Caco-2 (cell line): ENCODE results near the gene TM9SF4. TPM values are rescaled to one million over a fixed set of nuclear protein-coding genes. Genes with fewer than 3 reads are reported as not detected.

Experiments used
- BruUV-seq: library from RNA; stranded (reverse); fragments of 400-500 nt; replicated peaks from 2 replicates; lab custom pipeline; 2021; lab: Mats Ljungman, UMichigan
- CTCF ChIA-PET: fragments of 300-600 bp; sonication (Branson Sonifier 250); formaldehyde crosslinking; loops from one replicate; lab custom pipeline; 2022; ENCODE audit warnings: antibody characterized with exemption; lab: Charles Lee
- POLR2A ChIA-PET: fragments of 300-600 bp; sonication (Branson Sonifier 250); formaldehyde crosslinking; loops from one replicate; lab custom pipeline; 2022; ENCODE audit warnings: antibody characterized with exemption; lab: Charles Lee
- DNase-seq, 2 experiments: peaks; one replicate each; pipeline versions ENCODE4 v3.0.0 to v3.0.0-alpha.2; 2020 to 2022
- H3K27me3 ChIP-seq: replicated peaks from 2 replicates; pipeline ENCODE4 v1.6.0; 2011; ENCODE audit warnings: low read length; ENCODE audit not compliant: control insufficient read depth, insufficient read depth
- H3K36me3 ChIP-seq: 2 replicates; pipeline ENCODE4 v1.5.1; 2011; ENCODE audit warnings: low read length; ENCODE audit not compliant: control insufficient read depth, insufficient read depth
- H3K4me1 ChIP-seq: fragments of 250-450 bp; sonication (Bioruptor Pico); 2 replicates; pipeline ENCODE4 v1.5.1; 2020; ENCODE audit warnings: mild to moderate bottlenecking
- H3K4me3 ChIP-seq: 2 replicates; pipeline ENCODE4 v1.5.1; 2011; ENCODE audit warnings: low read depth, mild to moderate bottlenecking, control low read depth, low read length
- H3K9me3 ChIP-seq: fragments of 250-450 bp; sonication (Bioruptor Pico); 2 replicates; pipeline ENCODE4 v1.5.1; 2020; ENCODE audit warnings: mild to moderate bottlenecking, moderate library complexity
- H3K27ac Mint-ChIP-seq: one replicate; pipeline ENCODE4 v1.8.0; 2022; ENCODE audit warnings: mixed read lengths; ENCODE audit not compliant: unreplicated experiment
- H3K27me3 Mint-ChIP-seq: one replicate; pipeline ENCODE4 v1.8.0; 2022; ENCODE audit warnings: mixed read lengths; ENCODE audit not compliant: insufficient read depth, unreplicated experiment
- H3K36me3 Mint-ChIP-seq: one replicate; pipeline ENCODE4 v1.8.0; 2022; ENCODE audit warnings: mild to moderate bottlenecking, mixed read lengths; ENCODE audit not compliant: insufficient read depth, unreplicated experiment
- H3K4me1 Mint-ChIP-seq: one replicate; pipeline ENCODE4 v1.8.0; 2022; ENCODE audit warnings: low read depth, mixed read lengths; ENCODE audit not compliant: unreplicated experiment
- H3K4me3 Mint-ChIP-seq: one replicate; pipeline ENCODE4 v1.8.0; 2022; ENCODE audit warnings: mild to moderate bottlenecking, moderate library complexity, mixed read lengths; ENCODE audit not compliant: unreplicated experiment
- H3K9me3 Mint-ChIP-seq: one replicate; pipeline ENCODE4 v1.8.0; 2022; ENCODE audit warnings: mixed read lengths; ENCODE audit not compliant: unreplicated experiment
- intact Hi-C: fragments of 100-400 bp; cut with micrococcal nuclease; formaldehyde crosslinking; loops from one replicate; pipeline ENCODE4 v1.10.0; 2022; ENCODE audit not compliant: unreplicated experiment
- total RNA-seq: library from RNA; stranded (reverse); gene quantifications from 2 replicates; pipeline ENCODE4 v1.2.3, GENCODE V29; 2022
- TF ChIP-seq, protein P1 (sequence below), 2 experiments: fragments of 200-600 bp in 1 of 2; IDR thresholded peaks; 1 replicate in 1 of 2; 2 replicates in 1 of 2; pipeline versions ENCODE4 v1.5.1 to v1.8.0; 2011 to 2022; ENCODE audit warnings: antibody characterized with exemption in 1 of 2, control low read depth in 1 of 2, inconsistent platforms in 1 of 2, low read depth in 1 of 2, low read length in 1 of 2, mild to moderate bottlenecking in 1 of 2, moderate library complexity in 1 of 2; ENCODE audit not compliant: insufficient read depth in 1 of 2, severe bottlenecking in 1 of 2, unreplicated experiment in 1 of 2

Gene TM9SF4
- total RNA-seq, 1 experiment from 2014 or later: 138 TPM

DNA sequence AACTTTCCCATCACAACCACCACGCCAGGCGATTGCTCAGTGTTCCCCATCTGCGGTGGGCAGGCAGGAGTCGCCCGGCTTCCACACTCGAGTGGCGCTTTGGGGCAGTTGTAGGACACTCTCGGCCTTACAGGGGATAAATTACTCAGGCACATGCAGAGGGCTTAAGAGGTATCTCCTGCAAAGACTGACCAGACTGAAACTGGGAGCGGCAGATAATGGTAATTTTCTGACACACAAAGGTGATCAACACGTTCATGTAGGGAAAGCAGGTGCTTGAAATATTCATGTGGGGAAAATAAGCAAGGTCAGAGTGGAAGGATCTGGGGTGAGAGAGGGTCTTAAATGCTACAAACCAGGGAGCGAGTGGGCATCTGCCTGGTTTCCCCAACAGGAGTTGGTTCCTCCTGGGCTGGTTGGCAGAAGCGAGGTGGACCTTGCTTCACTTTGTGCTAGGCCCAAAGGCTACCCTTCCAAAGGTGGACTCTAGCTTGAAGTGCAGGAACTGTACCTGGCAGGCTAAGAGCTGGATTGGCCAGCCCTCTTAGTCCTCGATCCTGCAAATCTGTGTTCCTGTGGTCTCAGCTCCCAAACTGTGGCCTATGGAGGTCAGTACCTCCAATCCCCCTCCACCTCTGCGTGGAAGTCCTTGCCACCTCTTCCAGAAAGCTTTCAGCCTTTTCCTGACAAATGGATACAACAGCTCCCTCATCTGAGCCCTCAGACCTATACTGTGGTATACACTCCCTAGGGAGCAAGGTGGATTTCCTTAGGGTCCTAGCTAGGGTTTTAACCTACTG is 81.3 kb downstream of the TM9SF4 start:
- BruUV-seq: no TSS peak
- Mint-ChIP-seq H3K27me3 (no peaks in the 10 kb centered on the region), H3K36me3 (peaks cover 75% of the 10 kb centered on the region), H3K4me1 (no peaks in the 10 kb centered on the region), H3K4me3 (peak overlapping the region; percentile 54), H3K27ac (peak overlapping the region; percentile 9), H3K9me3 (no peaks in the 10 kb centered on the region)
- Histone ChIP-seq H3K4me1 (no peaks in the 10 kb centered on the region), H3K9me3 (no peaks in the 10 kb centered on the region), H3K4me3 (no peak overlapping the region), H3K27me3 (no peaks in the 10 kb centered on the region), H3K36me3 (peaks cover 12% of the 10 kb centered on the region)
- ChIA-PET CTCF (interaction anchor here (1.1 kb wide), 1 partner anchor 295 kb away, joined by 3 read pairs; no protein-coding TSS in a partner anchor), POLR2A (no interaction called here)
- DNase-seq: no peak
- intact Hi-C loops: no loop called here
- TF ChIP-seq, protein P1, sequence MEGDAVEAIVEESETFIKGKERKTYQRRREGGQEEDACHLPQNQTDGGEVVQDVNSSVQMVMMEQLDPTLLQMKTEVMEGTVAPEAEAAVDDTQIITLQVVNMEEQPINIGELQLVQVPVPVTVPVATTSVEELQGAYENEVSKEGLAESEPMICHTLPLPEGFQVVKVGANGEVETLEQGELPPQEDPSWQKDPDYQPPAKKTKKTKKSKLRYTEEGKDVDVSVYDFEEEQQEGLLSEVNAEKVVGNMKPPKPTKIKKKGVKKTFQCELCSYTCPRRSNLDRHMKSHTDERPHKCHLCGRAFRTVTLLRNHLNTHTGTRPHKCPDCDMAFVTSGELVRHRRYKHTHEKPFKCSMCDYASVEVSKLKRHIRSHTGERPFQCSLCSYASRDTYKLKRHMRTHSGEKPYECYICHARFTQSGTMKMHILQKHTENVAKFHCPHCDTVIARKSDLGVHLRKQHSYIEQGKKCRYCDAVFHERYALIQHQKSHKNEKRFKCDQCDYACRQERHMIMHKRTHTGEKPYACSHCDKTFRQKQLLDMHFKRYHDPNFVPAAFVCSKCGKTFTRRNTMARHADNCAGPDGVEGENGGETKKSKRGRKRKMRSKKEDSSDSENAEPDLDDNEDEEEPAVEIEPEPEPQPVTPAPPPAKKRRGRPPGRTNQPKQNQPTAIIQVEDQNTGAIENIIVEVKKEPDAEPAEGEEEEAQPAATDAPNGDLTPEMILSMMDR (IDR thresholded peaks at IDR 0.05; ENCODE audit: insufficient read depth in 1 of 2, low read depth in 1 of 2, low read length in 1 of 2, severe bottlenecking in 1 of 2, unreplicated experiment in 1 of 2): no peak

DNA sequence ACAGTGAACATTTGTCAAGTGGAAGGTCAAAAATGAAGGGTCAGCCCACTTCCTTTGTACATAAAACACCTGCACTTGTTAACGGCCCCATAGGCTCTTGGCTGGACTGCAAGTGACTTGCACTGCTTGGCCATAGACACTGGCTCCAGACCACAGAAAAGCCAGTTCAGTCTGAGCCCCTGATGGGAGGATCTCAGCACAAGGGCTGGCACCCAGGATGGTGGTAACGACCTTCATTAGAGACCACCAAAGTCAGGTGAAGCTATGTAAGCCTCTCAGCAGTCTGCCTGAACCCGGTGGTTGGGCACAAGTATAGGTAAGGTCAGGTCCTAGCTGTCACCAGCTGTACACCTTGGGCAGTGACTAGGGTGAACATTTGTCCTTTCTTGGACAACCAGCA is 81.9 kb downstream of the TM9SF4 start:
- Histone ChIP-seq H3K4me3 (no peak overlapping the region), H3K36me3 (peaks cover 14% of the 10 kb centered on the region), H3K9me3 (no peaks in the 10 kb centered on the region), H3K27me3 (no peaks in the 10 kb centered on the region), H3K4me1 (no peaks in the 10 kb centered on the region)
- TF ChIP-seq, protein P1 (IDR thresholded peaks at IDR 0.05; ENCODE audit: insufficient read depth in 1 of 2, low read depth in 1 of 2, low read length in 1 of 2, severe bottlenecking in 1 of 2, unreplicated experiment in 1 of 2): no peak
- no peaks in the 10 kb centered on the region for H3K9me3 Mint-ChIP-seq
- H3K4me3 Mint-ChIP-seq: no peak overlapping the region
- H3K27me3 Mint-ChIP-seq: no peaks in the 10 kb centered on the region
- BruUV-seq: no TSS peak
- POLR2A ChIA-PET: no interaction called here
- no peak overlapping the region for H3K27ac Mint-ChIP-seq
- CTCF ChIA-PET: interaction anchor here (1.1 kb wide), 1 partner anchor 294 kb away, joined by 3 read pairs; no protein-coding TSS in a partner anchor
- no peak for DNase-seq
- peaks cover 81% of the 10 kb centered on the region for H3K36me3 Mint-ChIP-seq
- H3K4me1 Mint-ChIP-seq: no peaks in the 10 kb centered on the region
- intact Hi-C loops: no loop called here

DNA sequence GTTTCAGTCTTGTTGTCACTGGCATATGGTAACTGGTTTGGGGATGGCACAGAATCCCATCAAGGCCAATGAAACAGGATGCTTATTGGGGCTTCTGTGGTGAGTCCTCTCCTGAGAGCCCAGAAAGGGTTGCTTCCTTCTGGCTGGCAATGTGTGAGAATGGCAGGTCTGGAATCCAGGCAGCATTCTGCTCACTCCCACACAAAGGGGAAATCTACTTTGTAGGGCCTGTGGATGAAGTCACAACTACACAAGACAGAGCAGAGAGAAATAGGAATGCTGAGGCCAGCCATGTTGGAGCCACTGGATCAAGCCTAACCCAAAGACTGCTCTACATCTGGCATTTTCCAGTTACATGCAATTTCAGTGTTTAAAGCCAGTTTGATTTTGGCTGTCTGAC is 82.4 kb downstream of the TM9SF4 start:
- DNase-seq: no peak
- Mint-ChIP-seq H3K27me3 (no peaks in the 10 kb centered on the region), H3K36me3 (peaks cover 86% of the 10 kb centered on the region), H3K27ac (no peak overlapping the region), H3K4me1 (no peaks in the 10 kb centered on the region), H3K4me3 (no peak overlapping the region), H3K9me3 (no peaks in the 10 kb centered on the region)
- BruUV-seq: no TSS peak
- TF ChIP-seq, protein P1 (IDR thresholded peaks at IDR 0.05; ENCODE audit: insufficient read depth in 1 of 2, low read depth in 1 of 2, low read length in 1 of 2, severe bottlenecking in 1 of 2, unreplicated experiment in 1 of 2): no peak
- Histone ChIP-seq H3K36me3 (peaks cover 16% of the 10 kb centered on the region), H3K4me3 (no peak overlapping the region), H3K9me3 (no peaks in the 10 kb centered on the region), H3K27me3 (no peaks in the 10 kb centered on the region), H3K4me1 (no peaks in the 10 kb centered on the region)
- CTCF ChIA-PET: interaction anchor here (1.1 kb wide), 1 partner anchor 294 kb away, joined by 3 read pairs; no protein-coding TSS in a partner anchor
- intact Hi-C loops: no loop called here
- POLR2A ChIA-PET: no interaction called here
